Right lobe of liver (tissue), 4 donors: ENCODE results near the gene YPEL3.

ENCODE experiments used
- POLR2A ChIP-seq: fragments of 450-650 bp; IDR thresholded peaks from one replicate; pipeline ENCODE4 v1.6.1; 2017; ENCODE audit warnings: antibody characterized with exemption, mild to moderate bottlenecking
- TF ChIP-seq, protein P1 (sequence below), 4 donors: fragments of 200-600 bp in 3 of 4; fragments of 450-650 bp in 1 of 4; IDR thresholded peaks; one replicate each; pipeline versions ENCODE4 v1.5.1 to v1.8.0; 2016 to 2022; ENCODE audit warnings: antibody characterized with exemption in 4 of 4, mild to moderate bottlenecking in 2 of 4
- donor health status: DM: no; HTN: no; CAD: no.
- donor health status: DM: no; HTN: no; CAD: no.
- donor health status: DM: no; HTN: yes; CAD: no.

- TF ChIP-seq, protein P1, sequence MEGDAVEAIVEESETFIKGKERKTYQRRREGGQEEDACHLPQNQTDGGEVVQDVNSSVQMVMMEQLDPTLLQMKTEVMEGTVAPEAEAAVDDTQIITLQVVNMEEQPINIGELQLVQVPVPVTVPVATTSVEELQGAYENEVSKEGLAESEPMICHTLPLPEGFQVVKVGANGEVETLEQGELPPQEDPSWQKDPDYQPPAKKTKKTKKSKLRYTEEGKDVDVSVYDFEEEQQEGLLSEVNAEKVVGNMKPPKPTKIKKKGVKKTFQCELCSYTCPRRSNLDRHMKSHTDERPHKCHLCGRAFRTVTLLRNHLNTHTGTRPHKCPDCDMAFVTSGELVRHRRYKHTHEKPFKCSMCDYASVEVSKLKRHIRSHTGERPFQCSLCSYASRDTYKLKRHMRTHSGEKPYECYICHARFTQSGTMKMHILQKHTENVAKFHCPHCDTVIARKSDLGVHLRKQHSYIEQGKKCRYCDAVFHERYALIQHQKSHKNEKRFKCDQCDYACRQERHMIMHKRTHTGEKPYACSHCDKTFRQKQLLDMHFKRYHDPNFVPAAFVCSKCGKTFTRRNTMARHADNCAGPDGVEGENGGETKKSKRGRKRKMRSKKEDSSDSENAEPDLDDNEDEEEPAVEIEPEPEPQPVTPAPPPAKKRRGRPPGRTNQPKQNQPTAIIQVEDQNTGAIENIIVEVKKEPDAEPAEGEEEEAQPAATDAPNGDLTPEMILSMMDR (IDR thresholded peaks at IDR 0.05), result no peak
- no peak for TF ChIP-seq POLR2A
Measured at GRCh38 chr16:30068333-30068732, 27.7 kb downstream of the YPEL3 start.
